Coronary artery (tissue), 2 donors: ENCODE results near the gene DACT1.
A peak's percentile ranks its signal among the peaks of the same experiment; 100 is the strongest.

Source experiments
- DNase-seq: peaks from one replicate; pipeline ENCODE4 v3.0.0-alpha.2; 2017; ENCODE audit warnings: low spot score
- H3K27ac ChIP-seq, 2 donors: fragments of 200-600 bp; sonication (generic); one replicate each; pipeline ENCODE4 v1.5.1; 2016 to 2019
- H3K4me3 ChIP-seq: fragments of 200-600 bp; sonication (generic); 2 replicates; pipeline ENCODE4 v1.5.1; 2016; ENCODE audit warnings: mild to moderate bottlenecking, moderate library complexity
- TF ChIP-seq, protein P1 (sequence below): fragments of 200-600 bp; sonication (generic); IDR thresholded peaks from one replicate; pipeline ENCODE4 v1.5.1; 2019; ENCODE audit warnings: antibody characterized with exemption

DACT1 gene

DNA sequence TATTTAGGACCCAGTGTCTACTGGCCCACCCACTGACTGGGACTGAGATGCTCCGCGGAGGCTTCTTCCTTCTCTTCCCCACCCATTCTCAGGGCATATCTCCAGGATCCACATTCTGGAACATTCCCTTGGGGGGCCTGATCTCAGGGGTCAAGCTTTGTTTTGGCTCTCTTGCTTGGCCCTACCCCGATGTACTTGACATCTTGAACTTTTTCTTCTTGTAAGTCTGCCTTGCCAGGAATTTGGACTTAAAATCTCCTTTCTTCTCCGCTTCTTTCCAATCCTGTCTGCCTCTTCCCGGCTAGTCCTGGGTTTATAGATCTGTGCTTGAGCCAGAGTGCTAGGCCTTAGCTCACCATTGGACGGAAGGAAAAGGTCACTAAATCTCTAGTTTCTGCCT is 22.1 kb downstream of the DACT1 start:
- no peak for DNase-seq
- Histone ChIP-seq H3K4me3 (no peak overlapping the region), H3K27ac (peak overlapping the region; percentile 33 to 41)
- TF ChIP-seq, protein P1, sequence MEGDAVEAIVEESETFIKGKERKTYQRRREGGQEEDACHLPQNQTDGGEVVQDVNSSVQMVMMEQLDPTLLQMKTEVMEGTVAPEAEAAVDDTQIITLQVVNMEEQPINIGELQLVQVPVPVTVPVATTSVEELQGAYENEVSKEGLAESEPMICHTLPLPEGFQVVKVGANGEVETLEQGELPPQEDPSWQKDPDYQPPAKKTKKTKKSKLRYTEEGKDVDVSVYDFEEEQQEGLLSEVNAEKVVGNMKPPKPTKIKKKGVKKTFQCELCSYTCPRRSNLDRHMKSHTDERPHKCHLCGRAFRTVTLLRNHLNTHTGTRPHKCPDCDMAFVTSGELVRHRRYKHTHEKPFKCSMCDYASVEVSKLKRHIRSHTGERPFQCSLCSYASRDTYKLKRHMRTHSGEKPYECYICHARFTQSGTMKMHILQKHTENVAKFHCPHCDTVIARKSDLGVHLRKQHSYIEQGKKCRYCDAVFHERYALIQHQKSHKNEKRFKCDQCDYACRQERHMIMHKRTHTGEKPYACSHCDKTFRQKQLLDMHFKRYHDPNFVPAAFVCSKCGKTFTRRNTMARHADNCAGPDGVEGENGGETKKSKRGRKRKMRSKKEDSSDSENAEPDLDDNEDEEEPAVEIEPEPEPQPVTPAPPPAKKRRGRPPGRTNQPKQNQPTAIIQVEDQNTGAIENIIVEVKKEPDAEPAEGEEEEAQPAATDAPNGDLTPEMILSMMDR, result no peak

- H3K27ac ChIP-seq, result peak overlapping the region; percentile 33 to 41
- TF ChIP-seq, protein P1, result no peak
- no peak for DNase-seq
- no peak overlapping the region for H3K4me3 ChIP-seq
These were observed 22.6 kb downstream of the DACT1 start for GRCh38 chr14:58660407-58660806.

DNA sequence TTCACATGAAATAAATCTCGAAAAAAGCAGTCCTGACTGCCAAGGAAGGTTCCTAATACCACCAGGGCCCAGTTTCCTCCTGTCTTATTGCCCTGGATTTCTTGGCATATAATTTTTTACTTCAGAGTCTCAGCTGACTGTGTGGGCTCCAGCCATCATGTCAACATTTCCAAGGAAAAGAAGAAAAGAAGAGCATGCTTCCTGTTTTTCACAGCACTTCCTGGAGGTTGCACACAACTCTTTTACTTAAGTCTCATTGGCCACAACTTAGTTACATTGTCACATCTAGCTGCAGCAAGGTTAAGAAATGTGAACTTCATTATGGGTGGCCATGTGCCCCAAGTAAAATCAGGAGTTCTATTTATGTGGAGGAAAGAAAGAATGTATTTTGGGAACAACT is 24.3 kb downstream of the DACT1 start:
- Histone ChIP-seq H3K27ac (no peak overlapping the region), H3K4me3 (no peak overlapping the region)
- DNase-seq, result no peak
- TF ChIP-seq, protein P1, result no peak

- DNase-seq, result no peak
- Histone ChIP-seq H3K27ac (no peak overlapping the region), H3K4me3 (no peak overlapping the region)
- TF ChIP-seq, protein P1, result no peak
These were observed 25.0 kb downstream of the DACT1 start for GRCh38 chr14:58662759-58663158.

DNA sequence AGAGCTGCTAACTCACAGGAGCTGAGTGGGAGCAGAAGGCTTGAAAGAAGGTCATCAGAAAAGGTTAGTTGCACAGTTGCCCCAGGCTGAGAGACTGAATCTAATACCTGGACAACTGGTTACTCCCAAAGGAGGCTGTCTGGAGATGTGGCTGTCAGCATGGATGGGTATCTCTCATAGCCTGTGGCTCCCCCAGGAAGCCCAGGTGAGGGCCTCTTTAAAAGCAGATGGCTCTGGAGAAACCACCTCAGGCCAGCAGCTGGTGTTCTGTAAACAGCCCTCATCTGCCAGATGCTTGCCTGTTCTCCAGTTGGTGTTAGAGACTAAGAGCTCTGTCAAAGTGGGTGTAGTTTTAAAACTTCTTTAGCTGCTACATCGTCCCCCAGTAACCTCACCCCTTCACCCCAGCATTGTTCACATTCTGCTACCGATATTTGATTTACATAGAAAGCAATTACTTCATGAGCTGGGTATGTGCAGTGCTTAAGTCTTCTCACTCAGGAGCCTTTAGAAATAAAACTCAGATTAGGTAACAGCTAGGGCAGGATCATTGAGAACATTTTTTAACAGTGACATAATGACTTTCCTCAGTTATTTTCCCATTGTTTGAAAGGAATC is 25.8 kb downstream of the DACT1 start:
- TF ChIP-seq, protein P1, result no peak
- DNase-seq, result no peak
- Histone ChIP-seq H3K27ac (no peak overlapping the region), H3K4me3 (no peak overlapping the region)

DNA sequence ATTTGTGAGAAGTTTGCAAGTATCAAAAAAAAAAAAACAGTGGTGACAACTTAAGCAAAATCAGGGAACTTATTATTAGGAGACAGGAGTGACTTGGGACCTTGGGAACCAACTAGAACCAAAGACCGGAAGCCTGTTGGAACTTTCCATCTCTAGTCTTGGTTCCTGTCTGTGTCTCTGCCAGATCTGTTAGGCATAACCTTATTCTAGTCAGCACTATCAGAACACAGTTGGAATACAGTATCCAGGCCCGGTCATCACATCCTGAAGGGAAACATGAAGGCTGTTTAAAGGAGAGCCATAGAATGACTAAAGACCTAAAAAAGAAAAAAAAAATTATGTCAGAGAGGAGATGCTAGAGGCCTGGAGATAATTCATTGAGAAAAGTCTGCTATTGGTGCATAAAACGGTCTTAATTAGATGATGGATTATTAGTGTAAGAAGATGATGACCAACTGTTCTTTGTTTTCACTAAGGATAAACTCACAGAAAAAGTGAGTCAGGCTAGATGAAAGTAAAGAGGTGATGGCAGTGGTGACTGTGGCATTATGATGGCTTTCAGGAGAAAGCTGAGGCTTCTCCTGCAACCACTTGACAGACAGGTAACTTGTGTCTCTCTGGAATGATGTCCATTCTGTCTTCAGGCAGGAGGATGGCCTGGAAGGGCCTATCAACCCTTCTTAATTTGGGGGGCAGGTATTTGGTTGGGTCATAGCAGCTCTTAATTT is 28.2 kb downstream of the DACT1 start:
- H3K4me3 ChIP-seq, result no peak overlapping the region
- H3K27ac ChIP-seq, result no peak overlapping the region
- no peak for DNase-seq
- TF ChIP-seq, protein P1, result no peak

DNA sequence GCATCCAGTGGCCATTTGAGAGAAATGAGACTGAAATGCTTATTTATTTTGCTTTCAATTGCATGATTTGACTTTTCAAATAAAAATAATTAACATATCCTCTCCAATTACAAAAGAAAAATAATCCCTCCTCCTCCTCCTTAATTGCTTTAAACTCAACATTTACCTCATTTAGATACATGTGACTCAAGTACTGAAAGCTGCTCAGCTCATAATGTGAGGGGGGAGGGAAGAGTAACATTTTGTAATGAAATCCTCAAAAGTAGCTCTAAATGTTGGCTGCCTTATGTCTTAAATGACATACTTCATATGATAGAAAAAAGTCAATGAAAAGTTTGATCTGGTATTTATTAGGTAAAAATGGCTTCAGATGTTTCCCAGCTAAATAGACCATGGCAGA is 29.0 kb downstream of the DACT1 start:
- TF ChIP-seq, protein P1, result no peak
- no peak for DNase-seq
- Histone ChIP-seq H3K27ac (no peak overlapping the region), H3K4me3 (no peak overlapping the region)
